Measurements from ENCODE around the gene ELL. TPM values are rescaled to one million over a fixed set of nuclear protein-coding genes. Genes with fewer than 3 reads are reported as not detected.

ELL gene
- total RNA-seq, 1 donor from 2014 or later = 30.5 TPM

- H3K4me3 ChIP-seq = peak overlapping the region; percentile 35 to 64
These were observed 93.6 kb downstream of the ELL start for GRCh38 chr19:18428173-18428786.

GRCh38 chr19:18427743-18428113 lies 94.1 kb downstream of the ELL start:
- TF ChIP-seq CTCF (IDR thresholded peaks at IDR 0.05) = no peak
- H3K4me3 ChIP-seq = no peak overlapping the region
- peaks cover 19 to 26% of the 10 kb centered on the region in 2 donors for H3K4me1 ChIP-seq
- DNase-seq (ENCODE audit: low spot score in 2 of 2) = no peak
- H3K9me3 ChIP-seq = no peaks in the 10 kb centered on the region
- intact Hi-C loops (cut with DNase I) = no loop called here
- no peaks in the 10 kb centered on the region for H3K36me3 ChIP-seq
- peak overlapping the region; percentile 69 to 81 for H3K27ac ChIP-seq
- no peaks in the 10 kb centered on the region for H3K27me3 ChIP-seq

More at GRCh38 chr19:18428173-18428786, 93.6 kb downstream of the ELL start:
- no peak for DNase-seq (ENCODE audit: low spot score in 2 of 2)
- Histone ChIP-seq H3K9me3 (no peaks in the 10 kb centered on the region), H3K27me3 (no peaks in the 10 kb centered on the region), H3K36me3 (no peaks in the 10 kb centered on the region), H3K27ac (peak overlapping the region; percentile 69 to 81), H3K4me1 (peaks cover 19 to 31% of the 10 kb centered on the region in 2 donors)
- intact Hi-C loops (cut with DNase I) = no loop called here
- no peak for TF ChIP-seq CTCF (IDR thresholded peaks at IDR 0.05)

- H3K36me3 ChIP-seq = no peaks in the 10 kb centered on the region
- H3K27ac ChIP-seq = peak overlapping the region in 1 of 2 donors; percentile 70
- no peaks in the 10 kb centered on the region for H3K27me3 ChIP-seq
- H3K4me3 ChIP-seq = no peak overlapping the region
- no peak for TF ChIP-seq CTCF (IDR thresholded peaks at IDR 0.05)
- intact Hi-C loops (cut with DNase I) = no loop called here
- no peak for DNase-seq (ENCODE audit: low spot score in 2 of 2)
- H3K4me1 ChIP-seq = peaks cover 19 to 26% of the 10 kb centered on the region in 2 donors
- no peaks in the 10 kb centered on the region for H3K9me3 ChIP-seq
These were observed 94.7 kb downstream of the ELL start for GRCh38 chr19:18427080-18427742.

- no peaks in the 10 kb centered on the region for H3K9me3 ChIP-seq
- DNase-seq (ENCODE audit: low spot score in 2 of 2) = no peak
- peaks cover 19 to 26% of the 10 kb centered on the region in 2 donors for H3K4me1 ChIP-seq
- no peaks in the 10 kb centered on the region for H3K27me3 ChIP-seq
- no peak for TF ChIP-seq CTCF (IDR thresholded peaks at IDR 0.05)
- no peaks in the 10 kb centered on the region for H3K36me3 ChIP-seq
- intact Hi-C loops (cut with DNase I) = no loop called here
- H3K4me3 ChIP-seq = peak overlapping the region in 1 of 2 donors; percentile 17
- H3K27ac ChIP-seq = peak overlapping the region; percentile 44 to 70
These were observed 95.5 kb downstream of the ELL start for GRCh38 chr19:18426416-18426767.

GRCh38 chr19:18425515-18426415 lies 96.1 kb downstream of the ELL start:
- DNase-seq (ENCODE audit: low spot score in 2 of 2) = peak in 1 of 2 donors; percentile 90
- H3K4me3 ChIP-seq = peak overlapping the region in 1 of 2 donors; percentile 17
- H3K27ac ChIP-seq = peak overlapping the region; percentile 70 to 80
- intact Hi-C loops (cut with DNase I) = no loop called here
- H3K9me3 ChIP-seq = no peaks in the 10 kb centered on the region
- H3K27me3 ChIP-seq = no peaks in the 10 kb centered on the region
- H3K4me1 ChIP-seq = peaks cover 19 to 31% of the 10 kb centered on the region in 2 donors
- no peaks in the 10 kb centered on the region for H3K36me3 ChIP-seq
- peak in 2 of 3 experiments; percentile 10 to 23 for TF ChIP-seq CTCF (IDR thresholded peaks at IDR 0.05)
